ENCODE measurements around the gene TNIK. TPM values are rescaled to one million over a fixed set of nuclear protein-coding genes. Genes with fewer than 3 reads are reported as not detected.

Gene TNIK
- total RNA-seq, 1 donor from 2014 or later: 2.5 TPM

DNA sequence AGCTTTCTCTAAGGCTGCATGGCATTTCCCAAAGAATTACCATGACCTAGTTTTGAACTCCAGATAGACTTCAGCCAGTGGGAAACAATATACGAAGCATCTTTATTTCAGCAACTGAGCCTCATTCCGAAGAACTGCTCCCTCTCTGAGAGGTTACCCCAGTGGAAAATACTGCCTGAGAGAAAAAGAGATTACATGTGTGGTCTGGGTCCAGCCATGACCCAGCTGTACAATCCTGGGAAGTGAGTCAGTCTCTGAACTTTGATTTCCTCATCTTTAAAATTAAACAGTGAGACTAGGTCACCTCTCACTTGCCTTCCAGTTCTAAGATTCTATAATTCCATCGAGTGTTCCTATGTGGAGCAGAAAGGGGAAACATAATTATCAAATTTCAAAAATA lies 42.4 kb downstream of the TNIK start:
- ChIA-PET POLR2A (no interaction called here), CTCF (no interaction called here)
- no peak overlapping the region for H3K27ac Mint-ChIP-seq
- H3K4me3 Mint-ChIP-seq: no peak overlapping the region
- no peaks in the 10 kb centered on the region for H3K9me3 Mint-ChIP-seq
- no peak for DNase-seq
- H3K27me3 Mint-ChIP-seq: peaks cover 2% of the 10 kb centered on the region
- intact Hi-C loops (cut with micrococcal nuclease): no loop called here
- no peaks in the 10 kb centered on the region for H3K4me1 Mint-ChIP-seq
- no peaks in the 10 kb centered on the region for H3K36me3 Mint-ChIP-seq (ENCODE audit: low read depth)
- ATAC-seq (ENCODE audit: low read depth): no peak
- TF ChIP-seq, protein P1, sequence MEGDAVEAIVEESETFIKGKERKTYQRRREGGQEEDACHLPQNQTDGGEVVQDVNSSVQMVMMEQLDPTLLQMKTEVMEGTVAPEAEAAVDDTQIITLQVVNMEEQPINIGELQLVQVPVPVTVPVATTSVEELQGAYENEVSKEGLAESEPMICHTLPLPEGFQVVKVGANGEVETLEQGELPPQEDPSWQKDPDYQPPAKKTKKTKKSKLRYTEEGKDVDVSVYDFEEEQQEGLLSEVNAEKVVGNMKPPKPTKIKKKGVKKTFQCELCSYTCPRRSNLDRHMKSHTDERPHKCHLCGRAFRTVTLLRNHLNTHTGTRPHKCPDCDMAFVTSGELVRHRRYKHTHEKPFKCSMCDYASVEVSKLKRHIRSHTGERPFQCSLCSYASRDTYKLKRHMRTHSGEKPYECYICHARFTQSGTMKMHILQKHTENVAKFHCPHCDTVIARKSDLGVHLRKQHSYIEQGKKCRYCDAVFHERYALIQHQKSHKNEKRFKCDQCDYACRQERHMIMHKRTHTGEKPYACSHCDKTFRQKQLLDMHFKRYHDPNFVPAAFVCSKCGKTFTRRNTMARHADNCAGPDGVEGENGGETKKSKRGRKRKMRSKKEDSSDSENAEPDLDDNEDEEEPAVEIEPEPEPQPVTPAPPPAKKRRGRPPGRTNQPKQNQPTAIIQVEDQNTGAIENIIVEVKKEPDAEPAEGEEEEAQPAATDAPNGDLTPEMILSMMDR (IDR thresholded peaks at IDR 0.05): no peak

DNA sequence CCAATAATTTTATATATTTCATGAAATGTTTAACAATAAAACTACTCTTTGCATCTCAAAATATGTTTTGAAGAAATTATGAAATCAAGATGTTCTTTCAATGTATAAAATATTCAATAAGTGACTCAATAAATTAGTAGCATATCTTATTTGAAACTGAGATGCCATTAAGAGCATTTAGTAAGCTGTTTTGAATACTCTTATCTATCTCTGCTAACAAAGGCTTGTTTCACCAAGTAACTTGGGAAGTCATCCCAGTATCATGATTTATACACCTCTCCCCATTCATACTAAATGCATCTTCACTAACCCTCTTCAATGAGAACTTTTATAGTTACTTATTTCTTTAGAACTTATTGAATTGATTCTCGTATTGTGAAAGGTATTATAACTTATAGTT lies 43.1 kb downstream of the TNIK start:
- H3K4me3 Mint-ChIP-seq: no peak overlapping the region
- peaks cover 2% of the 10 kb centered on the region for H3K27me3 Mint-ChIP-seq
- POLR2A ChIA-PET: no interaction called here
- ATAC-seq (ENCODE audit: low read depth) (no peak), DNase-seq (no peak)
- intact Hi-C loops (cut with micrococcal nuclease): no loop called here
- CTCF ChIA-PET: no interaction called here
- H3K9me3 Mint-ChIP-seq: no peaks in the 10 kb centered on the region
- H3K4me1 Mint-ChIP-seq: no peaks in the 10 kb centered on the region
- H3K27ac Mint-ChIP-seq: no peak overlapping the region
- no peaks in the 10 kb centered on the region for H3K36me3 Mint-ChIP-seq (ENCODE audit: low read depth)
- TF ChIP-seq, protein P1 (IDR thresholded peaks at IDR 0.05): no peak

DNA sequence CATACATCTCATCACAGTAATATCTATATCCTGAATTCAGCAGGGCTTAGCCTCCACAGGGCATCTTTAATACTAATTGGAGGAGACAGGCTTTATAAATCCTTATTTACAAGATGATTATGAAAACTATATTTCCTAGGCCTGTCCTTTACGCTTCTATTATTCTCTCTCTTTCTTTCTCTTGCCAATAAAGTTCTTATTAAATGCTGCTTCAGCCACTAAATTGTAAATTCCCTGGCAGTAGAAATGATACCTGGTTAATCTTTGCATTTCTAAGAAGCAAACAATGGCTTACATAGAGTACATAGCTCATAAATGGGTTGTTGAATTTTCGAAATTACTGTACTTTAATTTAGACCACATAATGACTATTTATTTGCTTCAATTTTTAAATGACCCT lies 43.5 kb downstream of the TNIK start:
- ChIA-PET POLR2A (no interaction called here), CTCF (no interaction called here)
- TF ChIP-seq, protein P1 (IDR thresholded peaks at IDR 0.05): no peak
- DNase-seq: no peak
- intact Hi-C loops (cut with micrococcal nuclease): no loop called here
- no peak overlapping the region for H3K27ac Mint-ChIP-seq
- H3K36me3 Mint-ChIP-seq (ENCODE audit: low read depth): no peaks in the 10 kb centered on the region
- peaks cover 2% of the 10 kb centered on the region for H3K27me3 Mint-ChIP-seq
- H3K9me3 Mint-ChIP-seq: no peaks in the 10 kb centered on the region
- H3K4me3 Mint-ChIP-seq: no peak overlapping the region
- no peak for ATAC-seq (ENCODE audit: low read depth)
- H3K4me1 Mint-ChIP-seq: no peaks in the 10 kb centered on the region

DNA sequence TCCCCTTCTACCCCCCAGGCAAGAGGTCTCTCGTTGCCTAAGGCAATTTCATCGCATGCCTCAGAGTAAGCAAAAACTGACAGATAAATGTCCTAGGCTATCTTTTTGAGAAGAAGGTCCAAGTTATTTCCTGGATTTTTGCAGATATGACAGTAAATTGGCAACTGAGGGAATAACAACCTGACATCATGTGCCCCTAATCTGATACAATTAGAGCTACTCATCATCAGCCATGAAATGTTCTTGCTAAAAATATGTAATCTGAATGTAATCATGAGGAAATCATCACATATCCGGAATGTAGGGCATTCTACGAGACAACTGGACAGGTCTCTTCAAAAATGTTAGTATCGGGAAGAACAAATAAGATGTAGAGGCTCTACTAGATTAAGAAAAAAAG lies 44.1 kb downstream of the TNIK start:
- peaks cover 2% of the 10 kb centered on the region for H3K27me3 Mint-ChIP-seq
- POLR2A ChIA-PET: no interaction called here
- H3K27ac Mint-ChIP-seq: no peak overlapping the region

DNA sequence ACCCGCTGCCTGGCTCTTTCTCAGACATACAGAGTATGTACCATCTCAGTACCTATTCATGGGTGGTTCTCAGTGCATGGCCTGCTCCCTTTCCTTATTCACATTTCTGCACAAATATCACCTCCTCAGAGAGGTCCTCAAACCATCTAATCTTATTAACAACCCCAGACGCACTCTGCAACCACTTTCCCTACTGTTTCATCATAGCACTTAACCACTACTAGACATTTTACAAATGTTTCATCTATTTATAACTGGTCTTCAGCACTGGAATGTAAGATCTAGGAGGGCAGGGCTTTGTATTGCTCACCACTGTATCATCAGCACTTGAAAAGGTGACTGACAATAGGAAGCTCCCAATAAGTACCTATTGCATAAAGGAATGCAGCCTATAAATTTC lies 45.1 kb downstream of the TNIK start:
- Mint-ChIP-seq H3K9me3 (no peaks in the 10 kb centered on the region), H3K27ac (no peak overlapping the region), H3K4me1 (no peaks in the 10 kb centered on the region), H3K36me3 (ENCODE audit: low read depth) (no peaks in the 10 kb centered on the region), H3K27me3 (peaks cover 2% of the 10 kb centered on the region), H3K4me3 (no peak overlapping the region)
- DNase-seq (no peak), ATAC-seq (ENCODE audit: low read depth) (no peak)
- intact Hi-C loops (cut with micrococcal nuclease): no loop called here
- TF ChIP-seq, protein P1 (IDR thresholded peaks at IDR 0.05): no peak
- POLR2A ChIA-PET: no interaction called here
- CTCF ChIA-PET: no interaction called here

More for the DNA sequence above, 44.1 kb downstream of the TNIK start:
- DNase-seq: no peak
- Mint-ChIP-seq H3K4me1 (no peaks in the 10 kb centered on the region), H3K4me3 (no peak overlapping the region), H3K9me3 (no peaks in the 10 kb centered on the region), H3K36me3 (ENCODE audit: low read depth) (no peaks in the 10 kb centered on the region)
- TF ChIP-seq, protein P1 (IDR thresholded peaks at IDR 0.05): no peak
- no peak for ATAC-seq (ENCODE audit: low read depth)
- CTCF ChIA-PET: interaction anchor here (0.7 kb wide), 1 partner anchor 31 kb away, joined by 4 read pairs; no protein-coding TSS in a partner anchor
- intact Hi-C loops (cut with micrococcal nuclease): no loop called here
